EH (cell line): ENCODE measurements around the gene SSTR5.
"Not testable (repeated sequence)": the region's sequence is repeated elsewhere in the genome, so short reads cannot be mapped to it uniquely, and the experiment has no call there.

Experiments
- DNase-seq: peaks from one replicate; pipeline ENCODE4 v3.0.0-alpha.2; 2015; ENCODE audit warnings: low read depth

The SSTR5 gene

DNA sequence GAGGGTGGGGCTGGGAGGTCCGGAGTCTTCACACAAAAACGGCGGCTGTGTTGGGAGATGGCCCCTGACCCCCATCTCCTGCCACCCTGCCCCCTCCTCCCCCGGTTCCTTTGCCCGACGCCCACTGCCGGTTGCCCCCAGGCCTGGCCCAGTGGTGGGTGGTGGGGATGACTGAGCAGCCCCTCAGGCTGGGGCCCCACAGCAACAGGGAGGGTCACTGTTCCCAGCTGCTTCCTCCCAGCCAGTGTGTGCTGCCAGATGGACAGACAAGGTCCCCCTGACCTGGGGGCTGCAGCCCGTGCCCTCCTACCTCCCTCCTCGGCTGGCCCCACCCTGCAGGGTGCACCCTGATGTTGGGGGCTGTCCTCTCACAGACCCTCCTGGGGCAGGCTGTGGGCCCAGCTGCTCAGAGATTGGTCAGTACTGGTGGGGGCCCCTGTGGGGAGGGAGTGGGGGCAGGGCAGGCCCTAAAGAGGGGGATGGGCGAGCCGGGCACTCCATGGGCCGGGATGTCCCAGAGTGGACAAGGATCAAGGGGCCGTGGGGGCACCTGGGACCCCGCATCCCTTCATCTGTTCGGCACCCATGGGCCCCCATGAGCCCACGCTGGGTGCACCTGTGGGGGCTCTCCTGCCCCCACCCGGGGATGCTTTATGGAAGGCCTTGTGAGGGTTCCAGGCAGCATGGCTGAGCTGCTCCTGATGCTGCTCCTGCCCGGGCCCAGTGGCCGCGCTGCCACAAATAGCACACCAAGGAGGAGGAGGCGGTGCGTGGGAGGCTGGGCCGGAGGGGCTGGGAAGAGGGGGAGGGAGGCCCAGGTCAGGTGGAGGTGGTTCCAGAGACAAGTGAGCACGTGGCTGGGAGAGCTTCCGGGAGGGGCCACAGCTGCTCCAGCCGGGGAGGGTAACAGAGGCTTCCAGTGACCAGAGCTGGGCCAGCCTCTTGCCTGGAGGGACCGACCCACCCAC, 18.4 kb downstream of the SSTR5 start:
- no peak for DNase-seq

- DNase-seq, result no peak
Measured at GRCh38 chr16:1091992-1092552, 19.5 kb downstream of the SSTR5 start.

GRCh38 chr16:1092685-1093283, 20.2 kb downstream of the SSTR5 start:
- DNase-seq, result not testable (repeated sequence)

DNA sequence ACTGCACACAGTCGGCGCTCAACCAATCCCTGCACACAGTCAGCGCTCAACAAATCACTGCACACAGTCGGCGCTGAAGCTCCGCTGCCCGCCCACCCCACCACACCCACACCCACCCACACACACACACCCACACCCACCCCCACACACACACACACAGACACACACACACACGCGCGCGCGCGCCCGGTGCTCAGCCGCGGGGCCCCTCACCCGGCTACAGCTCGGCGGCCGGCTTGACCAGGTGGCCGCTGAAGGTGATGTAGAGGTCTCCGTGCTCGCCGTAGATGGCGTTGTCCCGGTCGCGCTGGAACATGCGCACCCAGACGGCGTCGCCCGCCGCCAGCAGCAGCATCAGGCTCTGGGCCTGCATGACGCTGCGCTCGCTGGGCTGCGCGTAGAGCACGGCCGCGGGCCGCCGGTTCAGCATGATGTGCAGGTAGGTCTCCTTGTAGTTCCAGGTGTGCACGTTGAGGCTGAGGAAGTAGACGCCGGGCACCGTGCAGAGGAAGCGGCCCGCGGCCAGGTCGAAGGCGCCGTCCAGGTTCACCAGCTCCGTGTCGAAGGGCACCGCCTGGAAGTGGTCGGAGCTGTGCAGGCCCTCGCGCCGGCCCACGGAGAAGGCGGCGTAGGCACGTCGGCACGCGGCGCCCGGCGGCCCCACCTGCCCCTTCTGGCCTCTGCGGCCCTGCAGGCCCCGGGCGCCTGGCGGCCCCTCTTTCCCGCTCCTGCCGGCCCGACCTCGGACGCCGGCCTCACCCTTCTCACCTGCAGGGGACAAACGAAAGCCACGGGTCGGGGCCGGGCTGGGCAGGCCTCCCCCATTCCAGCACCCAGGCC, 21.0 kb downstream of the SSTR5 start:
- DNase-seq, result no peak

DNA sequence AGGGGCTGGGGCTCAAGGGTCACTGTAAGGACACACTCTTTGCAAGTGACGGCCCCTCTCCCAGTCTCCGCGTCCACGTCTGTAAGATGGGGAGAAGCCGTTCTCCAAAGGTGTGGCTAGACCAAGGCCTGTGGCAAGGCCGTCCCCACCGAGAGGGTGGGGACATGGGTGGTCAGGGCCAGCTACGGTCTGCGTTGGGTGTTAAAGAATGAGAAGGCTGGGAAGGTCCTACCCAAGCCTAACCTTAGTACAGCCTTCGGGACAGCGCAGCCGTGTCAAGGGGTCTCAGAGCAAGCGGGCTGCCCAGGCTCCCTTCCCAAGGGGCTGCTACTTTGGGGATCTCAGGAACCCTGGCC, 21.6 kb downstream of the SSTR5 start:
- DNase-seq, result no peak

DNA sequence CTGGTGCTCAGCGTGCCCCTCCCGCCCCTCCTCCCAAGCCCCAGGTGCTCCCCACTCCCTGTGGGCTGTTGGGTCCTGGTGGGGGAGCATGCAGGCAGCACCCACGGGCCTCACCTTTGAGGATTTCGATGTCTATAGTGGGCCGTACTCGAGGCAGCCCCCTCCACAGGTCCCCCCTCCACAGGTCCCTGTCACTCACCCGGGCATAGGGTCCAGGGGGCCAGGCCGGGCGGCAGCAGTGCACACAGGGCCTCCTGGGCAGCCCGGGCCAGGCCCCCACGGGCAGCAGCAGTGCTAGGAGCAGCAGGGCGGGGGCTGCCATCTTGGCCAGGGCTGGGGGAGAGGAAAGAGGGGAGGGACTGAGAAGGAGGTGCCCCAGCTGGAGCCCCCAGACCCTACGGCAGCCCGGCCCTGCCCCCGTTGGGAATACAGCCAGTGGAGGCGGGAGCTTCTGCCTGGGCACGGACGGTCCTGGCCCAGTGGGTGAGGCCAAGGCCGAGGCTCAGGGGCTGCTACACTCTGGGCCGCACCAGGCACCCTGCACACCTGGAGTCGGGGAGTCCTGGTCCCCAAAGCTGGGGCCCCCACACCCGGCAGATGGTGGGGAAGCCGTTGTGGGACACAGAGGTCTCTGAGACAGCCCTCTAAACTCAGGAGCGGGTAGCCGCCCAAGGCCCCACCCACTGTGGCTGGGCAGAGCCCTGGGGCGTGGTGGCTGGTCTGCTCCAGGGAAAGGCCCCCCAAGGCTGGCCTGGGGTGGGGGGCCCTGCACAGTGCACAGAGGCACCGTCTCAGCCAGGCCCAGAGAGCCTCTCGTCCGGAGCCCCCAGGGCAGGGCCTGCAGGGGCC, 22.3 kb downstream of the SSTR5 start:
- no peak for DNase-seq

DNA sequence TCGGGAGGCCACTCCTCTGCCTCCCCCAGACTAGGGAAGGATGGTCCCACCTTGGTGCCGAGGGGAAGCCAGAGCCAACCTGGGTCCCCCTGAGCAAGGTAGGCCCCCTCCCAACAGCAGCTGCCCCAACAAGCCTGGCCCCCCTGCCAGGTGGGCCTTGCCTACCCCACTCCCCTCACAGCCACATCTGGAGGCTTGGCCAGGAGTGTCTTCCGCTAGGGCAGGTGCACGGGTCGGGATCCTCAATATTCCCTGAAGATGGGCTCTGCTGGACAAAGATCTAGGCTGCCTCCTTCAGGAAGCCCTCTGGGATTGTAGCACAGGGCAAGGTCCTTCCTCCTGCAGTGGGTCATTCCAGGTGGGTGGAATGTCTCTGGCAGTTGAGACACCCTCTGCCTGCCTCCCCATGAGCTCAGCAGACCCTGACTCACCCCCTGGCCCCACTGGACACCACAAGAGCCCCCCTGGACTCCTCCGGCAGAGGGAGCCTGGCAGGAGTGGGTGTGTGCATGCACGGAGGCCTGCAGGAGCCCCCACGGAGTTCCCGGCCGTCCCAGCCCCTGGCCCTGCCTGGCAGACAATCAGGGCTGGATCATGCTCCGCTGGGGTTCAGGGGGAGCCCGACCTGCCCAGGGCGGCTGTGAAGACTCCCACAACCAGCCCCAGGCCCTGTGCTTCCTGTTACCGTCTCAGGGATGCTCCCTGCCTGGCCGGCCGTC, 23.1 kb downstream of the SSTR5 start:
- no peak for DNase-seq

GRCh38 chr16:1096169-1097082, 23.9 kb downstream of the SSTR5 start, which contains the start of gene C1QTNF8:
C1QTNF8 (minus strand) TSS chr16:1096244; CDS start chr16:1094922, 1,322 bp downstream.
- no peak for DNase-seq

GRCh38 chr16:1097156-1097555, 24.6 kb downstream of the SSTR5 start:
- no peak for DNase-seq

GRCh38 chr16:1097800-1098199, 25.3 kb downstream of the SSTR5 start:
- DNase-seq, result peak; percentile 11

GRCh38 chr16:1098266-1098991, 25.9 kb downstream of the SSTR5 start:
- DNase-seq, result no peak

DNA sequence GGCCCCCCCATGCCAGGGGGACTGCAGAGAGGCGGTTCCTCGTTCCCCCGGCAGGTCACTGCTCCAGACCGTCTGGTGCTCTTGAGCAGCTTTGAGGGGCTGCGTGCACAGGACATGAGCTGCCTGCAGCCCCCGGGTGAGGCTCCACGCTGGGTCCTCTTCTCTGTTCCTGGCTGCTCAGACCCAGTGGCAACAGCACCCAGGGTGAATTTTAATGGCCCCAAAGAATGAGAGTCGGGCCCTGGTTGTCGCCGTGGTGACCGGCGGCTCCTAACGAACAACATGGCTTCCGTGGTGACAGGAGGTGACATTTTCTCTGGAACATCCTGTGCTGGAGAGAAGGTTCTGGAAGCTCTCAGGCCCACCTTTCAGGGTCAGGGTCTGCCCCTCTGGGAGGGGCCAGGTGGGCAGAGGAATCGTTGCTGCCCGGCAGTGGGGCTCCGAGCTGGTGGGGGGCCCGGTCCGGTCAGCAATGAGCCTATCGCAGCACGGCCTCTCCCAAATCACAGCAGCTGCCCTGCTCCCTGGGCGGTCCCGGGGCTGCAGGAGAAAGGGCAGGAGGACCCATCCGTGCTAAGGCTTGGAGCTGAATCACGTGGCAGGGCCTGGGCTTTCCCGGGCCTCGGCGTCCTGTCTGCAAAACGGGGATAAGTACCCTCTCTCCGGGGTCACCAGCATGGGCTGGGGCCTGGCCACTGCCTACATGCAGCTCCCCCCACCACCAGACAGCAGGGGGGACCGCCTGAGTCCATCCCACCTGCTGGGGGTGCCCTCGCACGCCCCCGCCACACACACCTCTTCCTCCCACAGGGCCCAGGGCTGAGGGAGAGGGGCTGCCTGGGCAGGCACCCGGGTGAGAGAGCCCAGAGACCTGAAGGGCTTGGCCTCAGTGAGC, 26.9 kb downstream of the SSTR5 start:
- no peak for DNase-seq

DNA sequence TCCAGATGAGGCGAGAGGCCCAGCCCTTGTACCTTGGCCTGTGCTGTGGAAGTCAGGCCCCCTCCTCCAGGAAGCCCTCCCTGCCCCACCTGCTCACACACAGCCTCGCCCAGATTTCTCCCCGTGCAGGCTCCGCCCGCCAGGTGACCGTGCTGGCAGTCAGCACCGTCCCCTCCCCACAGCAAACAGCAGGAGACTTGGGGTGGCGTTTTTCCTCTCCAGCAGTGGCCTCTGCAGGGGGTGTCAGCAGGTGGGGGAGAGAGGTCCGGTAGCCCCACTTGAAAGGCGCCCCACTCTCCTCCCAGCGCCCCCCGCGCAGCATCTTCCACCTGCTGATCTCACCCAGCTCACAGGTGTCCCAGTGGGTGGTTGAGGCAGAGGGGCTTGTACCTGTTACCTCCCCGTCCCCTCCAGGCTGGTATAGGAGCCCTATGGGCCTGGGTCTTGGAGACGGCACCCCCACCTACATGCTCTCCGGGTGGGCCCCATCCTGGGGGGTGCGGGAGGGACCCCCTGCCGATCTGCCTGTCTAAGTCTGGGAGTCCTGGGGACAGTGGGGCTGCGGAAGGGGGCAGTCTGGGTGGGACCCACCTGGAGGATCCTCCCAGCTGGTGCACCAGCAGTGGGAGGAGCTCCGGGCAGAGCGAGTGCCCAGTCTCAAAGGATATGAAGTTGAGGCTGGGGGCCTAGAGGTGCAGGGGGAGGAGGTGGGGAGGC, 27.7 kb downstream of the SSTR5 start:
- DNase-seq, result no peak

GRCh38 chr16:1101133-1101532, 28.6 kb downstream of the SSTR5 start:
- no peak for DNase-seq

DNA sequence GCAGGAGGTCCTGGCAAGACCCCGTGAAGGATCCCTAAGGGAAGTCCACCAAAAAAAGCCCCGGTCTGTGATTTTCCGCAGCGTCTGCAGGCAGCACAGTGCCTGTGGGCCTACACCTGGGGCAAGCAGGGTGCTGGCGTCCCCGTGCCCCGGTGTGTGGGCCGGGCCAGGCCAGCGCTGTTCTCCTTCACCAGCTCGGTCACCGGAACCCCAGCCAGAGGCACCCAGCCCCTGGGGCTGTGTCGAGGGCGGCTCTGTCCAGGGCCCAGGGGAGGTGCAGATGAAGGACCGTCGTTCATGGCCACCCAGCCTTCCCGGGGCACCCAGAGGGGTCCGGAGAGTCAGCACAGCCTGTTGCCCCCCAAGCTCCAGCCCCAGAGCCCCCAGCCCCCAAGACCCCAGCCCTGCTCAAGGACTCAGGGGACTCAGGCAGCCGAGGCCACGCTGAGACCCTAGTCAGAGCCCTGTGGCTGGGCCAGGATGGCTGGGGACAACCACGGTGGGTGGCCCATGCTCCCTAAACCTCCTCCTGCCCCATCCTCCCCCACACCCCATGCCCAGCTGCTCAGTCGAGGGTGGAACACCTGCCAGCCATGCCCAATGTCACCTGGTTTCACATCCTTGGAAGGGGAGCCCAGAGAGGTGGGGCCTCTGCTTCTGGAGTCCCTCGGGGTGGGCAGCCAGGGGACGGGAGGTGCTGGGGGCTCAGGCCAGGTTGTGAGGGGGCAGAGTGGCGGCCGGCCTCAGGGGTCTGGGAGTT, 29.2 kb downstream of the SSTR5 start:
- DNase-seq, result no peak

DNA sequence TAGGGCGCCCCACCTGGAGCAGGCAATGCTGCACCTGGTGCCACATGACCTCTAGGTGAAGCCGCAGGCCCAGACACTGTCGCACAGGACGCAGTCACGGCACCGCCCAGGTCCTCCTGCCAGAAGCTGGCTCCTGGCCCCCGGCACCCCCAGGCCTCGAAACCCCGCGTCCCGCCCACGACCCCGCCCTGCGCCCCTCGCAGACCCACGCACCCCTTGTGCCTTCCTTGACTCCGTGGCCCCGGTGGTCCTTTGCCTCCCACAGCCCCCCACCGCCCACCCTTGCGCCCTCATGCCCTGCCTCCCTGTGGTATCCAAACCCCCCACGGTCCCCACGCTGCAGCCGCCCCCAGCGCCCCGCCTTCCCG, 29.8 kb downstream of the SSTR5 start:
- DNase-seq, result no peak
